ACHN (cell line): Measurements from ENCODE around the gene HAGH.

Experiments used
- DNase-seq: peaks from one replicate; pipeline ENCODE4 v3.0.0-alpha.2; 2015
- in situ Hi-C: cut with HindIII; loops from 2 replicates; pipeline ENCODE4 v1.10.0; 2017; ENCODE audit warnings: low sequenced_read_pairs, low pct_ligation_motif_present, low pct_unique_long_range_greater_than_20kb

The HAGH gene

DNA sequence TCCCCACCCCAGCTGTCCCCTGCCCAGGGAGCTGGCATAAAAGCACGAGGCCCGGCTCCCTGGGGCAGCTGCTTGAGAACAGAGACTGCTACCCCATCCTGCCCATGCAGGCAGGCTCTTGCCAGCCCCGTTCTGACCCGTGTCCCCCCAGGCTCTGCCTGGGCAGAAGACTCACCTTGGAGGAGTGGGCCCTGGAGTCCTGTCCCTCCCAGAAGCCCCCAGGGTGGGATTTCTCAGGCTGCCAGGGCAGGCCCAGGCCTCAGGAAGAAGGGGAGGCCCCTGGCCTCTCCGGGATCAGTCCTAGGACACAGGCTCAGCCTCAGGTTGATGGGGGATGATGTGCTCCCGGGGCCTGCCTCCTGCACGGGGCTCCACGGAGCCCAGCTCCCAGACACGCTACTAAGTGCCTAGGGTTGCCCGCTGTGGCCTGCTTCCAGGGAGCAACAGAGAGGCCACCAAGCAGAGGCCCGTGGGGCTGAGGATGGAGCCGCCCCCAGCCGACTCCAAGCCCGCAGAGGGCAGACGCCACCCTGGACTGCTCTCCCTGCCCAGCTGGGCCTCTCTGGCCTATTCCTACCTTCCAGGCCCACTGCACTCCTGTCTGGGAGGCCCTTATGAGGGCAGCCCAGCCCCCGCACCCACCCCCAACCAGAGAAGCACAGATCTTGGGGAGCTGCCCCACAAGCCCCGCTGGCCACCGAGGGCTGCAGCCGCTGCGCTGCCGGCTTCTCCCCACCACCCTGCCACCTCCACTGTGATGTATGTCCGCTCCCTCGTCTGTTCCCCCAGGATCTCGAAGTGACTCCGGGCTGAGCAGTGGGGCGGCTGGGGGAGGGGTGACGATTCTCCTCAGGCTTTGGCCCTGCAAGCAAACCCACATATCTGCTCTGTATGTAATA lies 57.0 kb downstream of the HAGH start:
- in situ Hi-C loops = no loop called here
- no peak for DNase-seq

DNA sequence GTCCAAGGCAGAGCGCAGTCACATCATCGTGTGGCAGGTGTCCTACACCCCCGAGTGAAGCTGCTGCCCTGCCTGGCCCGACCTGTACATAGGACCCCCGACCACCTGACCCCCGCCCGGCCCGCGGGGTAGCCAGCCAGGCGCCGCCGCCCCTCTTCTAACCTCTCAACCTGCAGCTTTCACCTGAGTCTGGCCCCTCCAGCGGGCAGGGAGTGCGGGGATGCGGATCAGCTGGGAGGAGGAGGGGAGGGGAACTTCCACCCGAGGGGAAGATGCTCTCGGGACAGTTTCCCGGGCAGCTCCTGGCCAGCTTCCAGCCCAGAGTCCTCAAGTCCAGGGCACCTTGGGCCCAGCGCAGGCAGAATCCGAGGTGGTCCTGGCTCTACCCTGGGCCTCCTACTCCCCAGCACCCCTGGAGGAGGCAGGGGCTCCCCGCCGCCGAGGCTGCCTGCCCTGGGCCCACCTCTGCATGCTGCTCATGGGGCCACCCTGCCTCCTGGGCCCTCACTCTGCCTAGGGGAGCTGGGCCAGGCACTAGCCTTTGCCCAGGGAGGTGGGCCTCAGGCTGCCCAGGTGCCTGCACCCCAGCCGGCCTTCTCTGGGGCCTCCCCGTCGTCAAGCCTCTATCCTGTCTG lies 57.7 kb downstream of the HAGH start:
- in situ Hi-C loops = no loop called here
- DNase-seq = no peak

DNA sequence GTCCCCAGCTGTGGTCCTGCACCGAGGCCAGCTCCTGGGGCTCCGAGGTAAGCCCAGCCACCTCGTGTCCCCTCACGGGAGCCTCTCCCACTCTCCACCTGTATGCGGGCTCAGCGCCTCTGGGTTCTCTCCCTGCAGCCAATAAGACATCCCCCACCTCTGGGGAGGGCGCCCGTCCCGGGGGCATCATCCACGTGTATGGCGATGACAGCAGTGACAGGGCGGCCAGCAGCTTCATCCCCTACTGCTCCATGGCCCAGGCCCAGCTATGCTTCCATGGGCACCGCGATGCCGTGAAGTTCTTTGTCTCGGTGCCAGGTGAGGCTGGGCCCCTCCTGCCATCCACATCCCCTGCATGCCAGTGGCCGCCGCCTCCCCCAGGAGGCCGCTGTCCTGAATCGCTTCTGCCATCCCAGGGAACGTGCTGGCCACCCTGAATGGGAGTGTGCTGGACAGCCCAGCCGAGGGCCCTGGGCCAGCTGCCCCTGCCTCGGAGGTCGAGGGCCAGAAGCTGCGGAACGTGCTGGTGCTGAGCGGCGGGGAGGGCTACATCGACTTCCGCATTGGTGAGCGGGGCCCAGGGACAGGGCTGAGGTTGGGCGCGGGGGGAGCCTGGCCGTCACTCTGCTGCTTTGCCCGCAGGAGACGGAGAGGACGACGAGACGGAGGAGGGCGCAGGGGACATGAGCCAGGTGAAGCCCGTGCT lies 58.4 kb downstream of the HAGH start:
- DNase-seq = no peak
- in situ Hi-C loops = no loop called here

DNA sequence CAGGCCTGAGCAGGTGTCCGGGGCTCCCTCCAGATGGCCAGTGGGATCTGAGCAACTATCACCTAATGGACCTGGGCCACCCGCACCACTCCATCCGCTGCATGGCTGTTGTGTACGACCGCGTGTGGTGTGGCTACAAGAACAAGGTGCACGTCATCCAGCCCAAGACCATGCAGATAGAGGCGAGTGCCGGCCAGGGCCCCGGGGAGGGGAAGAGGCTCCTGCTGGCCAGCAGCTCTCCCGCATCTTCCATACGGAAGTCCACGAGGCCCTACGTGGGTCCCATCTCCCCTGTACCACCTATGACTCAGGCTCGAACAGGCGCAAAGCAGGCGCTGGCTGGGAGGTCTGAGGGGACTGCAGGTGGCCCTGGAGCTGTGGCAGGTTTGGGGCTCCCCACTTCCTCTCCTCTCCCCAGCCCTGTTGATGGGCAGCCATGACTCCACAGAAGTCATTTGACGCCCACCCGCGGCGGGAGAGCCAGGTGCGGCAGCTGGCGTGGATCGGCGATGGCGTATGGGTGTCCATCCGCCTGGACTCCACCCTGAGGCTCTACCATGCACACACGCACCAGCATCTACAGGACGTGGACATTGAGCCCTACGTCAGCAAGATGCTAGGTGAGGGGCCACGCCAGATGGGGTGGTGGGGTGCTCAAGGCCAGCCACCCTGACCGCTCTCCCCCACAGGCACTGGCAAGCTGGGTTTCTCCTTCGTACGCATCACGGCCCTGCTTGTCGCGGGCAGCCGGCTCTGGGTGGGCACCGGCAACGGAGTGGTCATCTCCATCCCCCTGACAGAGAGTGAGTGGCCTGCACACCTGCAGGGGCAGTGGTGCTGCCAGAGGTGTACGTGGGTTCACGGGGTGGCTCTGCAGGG lies 59.3 kb downstream of the HAGH start:
- no peak for DNase-seq
- in situ Hi-C loops = no loop called here

DNA sequence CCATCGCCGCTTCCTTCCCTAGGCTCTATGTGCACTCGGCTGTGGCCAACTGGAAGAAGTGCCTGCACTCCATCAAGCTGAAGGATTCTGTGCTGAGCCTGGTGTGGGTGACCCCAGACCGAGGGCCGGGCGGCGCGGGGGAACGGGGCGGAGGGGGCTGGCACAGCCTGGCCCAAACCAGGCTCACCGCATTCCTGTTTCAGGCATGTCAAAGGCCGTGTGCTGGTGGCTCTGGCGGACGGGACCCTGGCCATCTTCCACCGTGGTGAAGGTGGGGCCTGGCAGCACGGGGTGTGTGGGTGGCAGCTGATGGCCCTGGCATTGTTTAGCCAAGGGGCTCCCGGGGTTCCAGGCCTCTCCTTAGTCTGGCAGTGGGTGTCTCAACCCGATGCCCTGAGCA lies 59.9 kb downstream of the HAGH start:
- no peak for DNase-seq
- in situ Hi-C loops = no loop called here

DNA sequence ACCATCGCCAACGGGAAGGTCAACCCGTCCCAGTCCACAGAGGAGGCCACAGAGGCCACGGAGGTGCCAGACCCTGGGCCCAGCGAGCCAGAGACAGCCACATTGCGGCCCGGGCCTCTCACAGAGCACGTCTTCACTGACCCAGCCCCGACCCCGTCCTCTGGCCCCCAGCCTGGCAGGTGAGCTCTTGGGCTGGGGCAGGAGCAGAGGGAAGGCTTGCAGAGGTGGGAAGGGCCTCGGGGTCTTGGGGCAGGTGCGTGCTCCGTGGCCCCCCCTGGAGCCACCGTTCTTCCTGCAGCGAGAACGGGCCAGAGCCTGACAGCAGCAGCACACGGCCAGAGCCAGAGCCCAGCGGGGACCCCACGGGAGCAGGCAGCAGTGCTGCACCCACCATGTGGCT lies 60.4 kb downstream of the HAGH start:
- in situ Hi-C loops = no loop called here
- DNase-seq = no peak

DNA sequence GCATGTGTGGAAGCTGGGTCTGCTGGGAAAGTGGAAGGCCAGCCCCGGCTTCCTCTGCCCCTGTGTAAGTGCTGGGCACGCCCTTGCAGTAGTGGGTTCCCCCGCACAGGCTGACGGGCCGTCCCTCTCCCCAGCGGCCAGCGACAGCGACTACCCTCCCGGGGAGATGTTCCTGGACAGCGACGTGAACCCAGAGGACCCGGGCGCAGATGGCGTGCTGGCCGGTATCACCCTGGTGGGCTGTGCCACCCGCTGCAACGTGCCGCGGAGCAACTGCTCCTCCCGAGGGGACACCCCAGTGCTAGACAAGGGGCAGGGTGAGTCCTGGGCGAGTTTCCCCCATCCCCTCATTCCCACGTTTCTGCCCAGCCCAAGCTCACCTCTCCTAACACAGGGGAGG lies 60.8 kb downstream of the HAGH start:
- in situ Hi-C loops = no loop called here
- DNase-seq = no peak

DNA sequence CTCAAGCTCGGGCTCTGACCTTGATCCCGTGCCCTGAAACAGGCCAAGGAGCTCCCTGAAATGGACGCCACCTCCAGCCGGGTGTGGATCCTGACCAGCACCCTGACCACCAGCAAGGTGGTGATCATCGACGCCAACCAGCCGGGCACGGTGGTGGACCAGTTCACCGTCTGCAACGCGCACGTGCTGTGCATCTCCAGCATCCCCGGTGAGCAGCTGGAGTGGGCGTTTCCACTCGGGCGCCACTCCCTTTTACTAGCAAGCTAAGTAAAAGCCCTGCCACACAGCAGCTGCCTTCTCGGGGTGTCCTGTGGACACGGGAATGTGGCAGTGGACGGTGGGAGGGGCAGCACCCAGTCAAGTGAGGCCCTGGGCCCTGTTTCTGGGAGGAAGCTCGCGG lies 61.7 kb downstream of the HAGH start:
- in situ Hi-C loops = no loop called here

DNA sequence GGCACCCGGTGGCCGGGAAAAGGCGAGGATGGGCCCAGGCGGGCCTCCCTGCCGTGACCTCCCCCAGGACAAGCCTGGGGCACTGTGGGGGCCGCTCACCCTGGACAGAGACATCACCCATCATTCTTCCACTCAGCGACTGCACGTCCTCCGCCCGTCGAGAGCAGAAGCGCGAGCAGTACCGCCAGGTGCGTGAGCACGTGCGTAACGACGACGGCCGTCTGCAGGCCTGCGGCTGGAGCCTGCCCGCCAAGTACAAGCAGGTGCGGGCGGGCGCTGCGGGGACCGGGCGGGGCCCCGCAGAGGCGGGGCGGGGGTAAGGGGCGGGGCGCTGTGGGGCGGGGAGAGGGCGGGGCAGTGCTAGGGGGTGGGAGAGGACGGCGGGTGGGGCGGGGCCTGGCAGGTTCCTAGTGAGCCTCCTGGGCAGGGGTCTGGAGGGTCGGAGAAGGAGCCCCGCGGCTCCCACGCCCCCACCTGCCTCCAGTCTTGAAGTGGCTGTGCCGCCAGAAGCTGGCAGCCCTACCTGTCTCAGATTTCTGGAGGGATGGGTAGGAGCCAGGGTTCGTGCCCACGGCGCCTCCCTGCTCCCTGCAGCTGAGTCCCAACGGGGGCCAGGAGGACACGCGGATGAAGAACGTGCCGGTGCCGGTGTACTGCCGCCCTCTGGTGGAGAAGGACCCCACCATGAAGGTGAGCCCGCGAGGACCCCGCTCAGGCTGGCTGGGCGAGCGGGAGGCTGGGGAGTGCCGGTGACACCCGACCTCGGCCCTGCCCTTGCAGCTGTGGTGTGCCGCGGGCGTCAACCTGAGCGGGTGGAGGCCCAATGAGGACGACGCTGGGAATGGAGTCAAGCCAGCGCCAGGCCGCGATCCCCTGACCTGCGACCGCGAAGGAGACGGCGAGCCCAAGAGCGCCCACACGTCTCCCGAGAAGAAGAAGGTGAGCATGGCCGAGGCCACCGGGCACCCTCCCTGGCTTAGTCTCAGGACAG lies 62.8 kb downstream of the HAGH start:
- in situ Hi-C loops = no loop called here
- DNase-seq = no peak

More for the DNA sequence above, 61.7 kb downstream of the HAGH start:
- DNase-seq = no peak

DNA sequence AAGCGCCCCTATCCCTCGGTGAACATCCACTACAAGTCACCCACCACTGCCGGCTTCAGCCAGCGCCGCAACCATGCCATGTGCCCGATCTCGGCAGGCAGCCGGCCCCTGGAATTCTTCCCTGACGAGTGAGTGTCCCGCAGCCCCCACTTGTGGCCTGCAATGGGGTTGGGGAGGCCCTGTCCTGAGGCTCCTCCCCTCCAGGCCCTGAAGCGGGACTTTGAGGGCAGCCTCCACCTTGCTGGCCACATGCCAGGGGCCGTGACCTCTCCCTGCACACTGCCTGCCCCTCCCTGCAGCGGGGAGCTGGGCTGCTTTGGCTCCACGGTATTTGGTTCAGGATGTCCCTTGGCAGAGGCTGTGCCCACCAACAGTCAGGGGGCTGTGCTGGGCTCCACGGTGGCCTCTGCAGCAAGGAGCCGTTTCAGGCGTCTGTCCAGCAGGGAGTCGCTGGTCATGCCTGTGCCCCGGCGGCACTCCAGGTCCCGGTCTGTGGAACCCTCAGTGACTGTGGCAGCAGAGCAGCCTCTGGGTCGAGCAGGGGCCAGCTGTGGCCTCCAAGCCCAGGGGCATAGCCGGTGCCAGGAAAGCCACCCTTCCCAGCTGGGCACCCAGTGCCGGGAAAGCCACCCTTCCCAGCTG lies 63.6 kb downstream of the HAGH start:
- in situ Hi-C loops = no loop called here
- DNase-seq = no peak

DNA sequence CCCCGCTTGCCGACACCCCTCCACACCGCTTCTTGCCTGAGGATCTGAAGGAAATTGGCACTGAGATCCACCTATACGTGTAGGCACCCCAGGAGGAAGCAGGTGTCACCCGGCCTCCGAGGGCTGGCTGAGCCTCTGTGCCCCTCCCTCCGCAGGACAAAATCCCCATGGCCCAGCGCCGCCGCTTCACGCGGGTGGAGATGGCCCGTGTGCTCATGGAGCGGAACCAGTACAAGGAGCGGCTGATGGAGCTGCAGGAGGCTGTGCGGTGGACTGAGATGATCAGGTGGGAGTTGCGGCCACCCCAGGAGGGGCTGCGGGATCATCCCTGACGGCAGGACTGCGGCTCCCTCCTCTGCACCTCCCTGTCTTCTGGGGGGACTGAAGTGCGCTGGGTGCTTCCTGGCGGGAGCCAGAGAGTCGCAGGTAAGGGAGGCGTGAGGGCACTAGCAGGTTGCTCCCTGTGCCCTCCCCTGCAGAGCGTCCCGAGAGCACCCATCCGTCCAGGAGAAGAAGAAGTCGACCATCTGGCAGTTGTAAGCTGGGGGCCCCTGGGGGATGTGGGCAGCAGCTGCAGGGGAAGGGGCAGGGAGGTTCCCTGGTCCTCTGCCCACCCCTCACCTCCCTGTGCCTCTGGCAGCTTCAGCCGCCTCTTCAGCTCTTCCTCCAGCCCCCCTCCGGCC lies 64.3 kb downstream of the HAGH start:
- DNase-seq = no peak
- in situ Hi-C loops = no loop called here

DNA sequence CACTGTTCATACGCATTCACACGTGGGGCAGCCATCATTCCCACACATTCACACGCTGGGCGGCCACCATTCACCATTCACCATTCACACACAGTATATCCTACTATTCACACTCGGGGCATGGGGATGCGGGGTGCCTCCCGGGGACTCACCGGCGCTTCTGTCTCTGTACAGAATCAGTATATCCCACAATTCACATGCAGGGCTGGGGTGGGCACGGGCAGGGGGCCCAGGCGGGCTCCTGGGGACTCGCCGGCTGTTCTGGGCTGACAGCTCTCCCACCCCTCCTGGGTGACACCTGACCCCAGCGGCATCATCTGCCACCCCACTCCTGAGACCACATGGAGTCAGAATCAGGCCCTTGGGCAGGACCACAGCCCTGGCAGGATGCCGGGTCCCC lies 64.9 kb downstream of the HAGH start:
- in situ Hi-C loops = no loop called here
- DNase-seq = no peak

DNA sequence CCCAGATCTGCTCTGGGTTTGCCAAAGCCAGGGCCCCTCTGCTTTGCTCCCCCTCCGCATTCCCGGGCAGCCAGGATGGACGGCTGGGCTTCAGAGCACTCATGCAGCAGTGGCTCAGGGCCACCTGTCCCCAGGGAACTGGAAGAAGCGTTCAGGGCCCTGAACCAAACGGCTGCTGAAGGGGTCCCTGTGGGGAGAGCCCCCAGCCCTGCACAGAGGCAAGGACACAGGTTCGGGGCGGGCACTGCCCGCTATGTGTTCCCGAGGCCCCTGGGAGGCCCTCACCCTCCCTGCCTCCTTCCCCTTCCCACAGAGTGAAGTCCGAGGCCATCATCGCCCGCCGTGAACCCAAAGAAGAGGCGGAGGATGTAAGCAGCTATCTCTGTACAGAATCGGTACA lies 65.7 kb downstream of the HAGH start:
- DNase-seq = no peak
- in situ Hi-C loops = no loop called here

DNA sequence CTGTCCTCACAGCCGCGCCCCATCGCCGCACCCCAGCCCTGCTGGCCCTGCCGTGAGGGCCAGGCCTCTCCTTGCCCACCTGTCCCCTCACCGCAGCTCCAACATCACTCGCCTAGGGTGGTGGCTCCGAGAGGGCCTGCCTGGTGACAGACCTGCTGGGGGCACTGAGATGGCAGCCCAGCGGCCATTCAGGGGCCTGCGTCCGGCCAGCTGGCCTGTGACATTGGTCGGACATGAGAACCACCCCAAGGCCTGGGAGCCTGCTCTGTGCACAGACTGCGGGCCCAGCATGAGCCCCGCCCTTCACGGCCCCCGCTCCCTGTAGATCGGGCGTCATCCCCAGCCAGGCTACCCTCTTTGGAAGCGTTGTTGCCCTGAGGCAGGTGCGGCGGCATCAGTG lies 67.1 kb downstream of the HAGH start:
- no peak for DNase-seq
- in situ Hi-C loops = no loop called here

DNA sequence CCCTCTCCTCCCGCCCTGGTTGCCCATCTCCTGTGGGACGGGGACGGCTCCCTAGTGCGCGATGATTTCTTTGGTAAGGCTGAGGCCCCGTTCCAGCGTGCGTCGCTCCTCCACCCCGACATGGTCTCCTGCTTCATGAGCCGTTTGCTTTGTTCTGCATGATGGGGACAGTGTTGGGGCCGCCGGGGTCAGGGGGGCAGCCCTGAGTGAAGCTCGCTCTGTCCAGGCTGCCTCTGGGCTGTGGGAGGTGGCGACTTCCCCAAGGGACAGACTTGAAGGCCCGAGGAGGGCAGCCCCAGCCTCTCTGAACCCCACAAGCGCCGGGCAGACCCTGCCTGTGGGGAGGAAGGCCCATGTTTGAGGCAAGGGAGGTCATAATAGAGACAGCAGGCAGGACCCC lies 67.7 kb downstream of the HAGH start:
- no peak for DNase-seq
- in situ Hi-C loops = no loop called here

DNA sequence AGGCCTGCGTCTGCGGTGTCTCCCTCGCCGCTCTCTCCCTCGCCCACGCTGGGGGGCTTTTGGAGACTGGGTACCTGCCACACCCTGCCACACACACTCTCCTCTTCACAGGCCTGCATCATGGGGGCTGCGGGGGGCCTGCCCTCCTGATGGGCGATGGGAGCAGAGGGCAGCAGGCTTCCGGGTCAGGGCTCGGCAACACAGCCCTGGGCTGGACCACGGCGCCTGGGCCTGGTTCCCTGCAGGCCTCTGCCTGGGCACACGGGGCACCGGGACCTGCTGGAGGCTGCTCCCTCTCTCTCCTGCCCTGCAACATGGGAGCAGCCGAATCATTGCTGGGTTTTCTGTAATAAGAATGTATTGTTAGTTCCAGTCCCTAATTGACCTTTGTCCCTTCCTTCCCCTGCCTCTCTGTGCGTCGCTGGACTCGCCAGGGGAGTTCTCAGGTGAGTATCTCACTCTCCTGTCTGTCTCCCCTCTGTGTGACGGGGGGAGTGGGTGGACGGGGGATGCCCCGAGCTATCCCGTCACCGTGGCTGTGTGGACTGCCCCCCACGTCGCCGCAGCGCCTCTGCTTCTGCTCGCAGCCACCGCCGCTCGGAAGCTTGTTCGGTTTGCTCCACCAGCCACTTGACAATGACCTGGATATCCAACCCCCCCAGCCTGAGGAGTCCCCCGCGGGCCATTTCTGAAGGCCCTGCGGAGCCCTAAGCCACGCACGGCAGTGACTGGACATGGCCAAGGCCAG lies 68.7 kb downstream of the HAGH start:
- in situ Hi-C loops = no loop called here
- no peak for DNase-seq
